RWPE1 (cell line): ENCODE results near the gene ZNF710.

Source experiments
- CTCF ChIA-PET: fragments of 350-600 bp; sonication (Branson Sonifier 250); formaldehyde crosslinking; extraction: SDS; loops from one replicate; lab custom pipeline; 2021; lab: Yijun Ruan, JAX
- POLR2A ChIA-PET: fragments of 400-600 bp; formaldehyde crosslinking; extraction: SDS; loops from one replicate; lab custom pipeline; 2020; ENCODE audit warnings: antibody characterized with exemption; ENCODE audit not compliant: low non-redundant PET; lab: Yijun Ruan, JAX
- DNase-seq: peaks from one replicate; pipeline ENCODE4 v3.0.0; 2012; ENCODE audit warnings: low spot score
- H3K27ac ChIP-seq: fragments of 450-650 bp; 2 replicates; pipeline ENCODE4 v1.5.1; 2017
- CTCF ChIP-seq: fragments of 450-650 bp; conservative IDR thresholded peaks from 2 replicates; pipeline ENCODE4 v1.5.1; 2017; ENCODE audit warnings: low read depth, mild to moderate bottlenecking

The ZNF710 gene

GRCh38 chr15:90114451-90114901 is 113.4 kb downstream of the ZNF710 start:
- DNase-seq: no peak
- TF ChIP-seq CTCF: no peak
- ChIA-PET POLR2A (no interaction called here), CTCF (interaction anchor here (0.6 kb wide), 1 partner anchor 64 kb away, joined by 3 read pairs; no protein-coding TSS in a partner anchor)
- H3K27ac ChIP-seq: no peak overlapping the region

DNA sequence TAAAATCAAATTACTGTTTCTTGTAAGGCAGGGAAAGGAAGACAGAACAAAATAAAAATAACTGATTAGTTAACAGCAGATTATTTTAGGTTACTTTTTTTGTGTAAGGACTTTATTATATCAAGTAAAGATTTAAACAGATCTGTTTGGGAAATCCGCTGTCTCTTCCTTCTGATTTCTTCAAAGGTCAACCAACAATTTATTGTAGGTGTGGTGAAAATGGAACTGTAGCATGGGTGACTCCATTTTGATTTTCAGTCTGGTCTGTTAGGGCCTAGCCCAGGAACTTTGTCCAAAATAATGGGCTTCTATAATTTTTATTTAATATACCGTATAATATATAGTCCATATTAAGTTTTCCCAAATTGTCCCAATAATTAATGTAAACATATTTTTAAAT is 114.7 kb downstream of the ZNF710 start:
- no peak overlapping the region for H3K27ac ChIP-seq
- no peak for TF ChIP-seq CTCF
- DNase-seq: no peak
- CTCF ChIA-PET: interaction anchor here (0.6 kb wide), 1 partner anchor 152 kb away, joined by 3 read pairs; no protein-coding TSS in a partner anchor
- POLR2A ChIA-PET: no interaction called here

DNA sequence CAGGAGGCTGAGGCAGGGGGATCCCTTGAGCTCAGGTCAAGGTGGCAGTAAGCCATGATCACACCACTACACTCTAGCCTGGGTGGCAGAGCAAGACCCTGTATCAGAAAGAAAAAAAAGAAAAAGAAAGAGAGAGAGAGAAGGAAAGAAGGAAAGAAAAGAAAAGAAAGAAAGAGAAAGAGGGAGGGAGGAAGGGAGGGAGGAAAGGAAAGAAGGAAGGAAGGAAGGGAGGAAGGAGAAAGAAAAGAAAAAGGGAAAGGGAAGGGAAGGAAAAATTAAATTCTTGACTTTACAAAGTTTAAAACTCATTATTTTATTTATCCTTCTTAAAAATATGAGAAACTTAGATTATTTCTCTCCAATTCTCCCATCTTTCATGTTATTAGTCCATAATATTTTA is 118.2 kb downstream of the ZNF710 start:
- CTCF ChIA-PET: interaction anchor here (0.6 kb wide), 1 partner anchor 32 kb away, joined by 5 read pairs; no protein-coding TSS in a partner anchor
- POLR2A ChIA-PET: no interaction called here
- TF ChIP-seq CTCF: no peak
- no peak overlapping the region for H3K27ac ChIP-seq
- DNase-seq: no peak

- CTCF ChIA-PET: interaction anchor here (0.6 kb wide), 1 partner anchor 233 kb away, joined by 3 read pairs; no protein-coding TSS in a partner anchor
- POLR2A ChIA-PET: no interaction called here
- no peak for TF ChIP-seq CTCF
- no peak overlapping the region for H3K27ac ChIP-seq
- no peak for DNase-seq
Observed at GRCh38 chr15:90121086-90121485, 120.0 kb downstream of the ZNF710 start.

GRCh38 chr15:90124507-90124906 is 123.4 kb downstream of the ZNF710 start:
- ChIA-PET CTCF (interaction anchor here (0.7 kb wide), 1 partner anchor 439 kb away, joined by 3 read pairs; no protein-coding TSS in a partner anchor), POLR2A (no interaction called here)
- no peak for DNase-seq
- no peak for TF ChIP-seq CTCF
- H3K27ac ChIP-seq: no peak overlapping the region

GRCh38 chr15:90126022-90126421 is 124.9 kb downstream of the ZNF710 start:
- no peak overlapping the region for H3K27ac ChIP-seq
- ChIA-PET POLR2A (no interaction called here), CTCF (interaction anchor here (1.1 kb wide), 1 partner anchor 20 kb away, joined by 4 read pairs; no protein-coding TSS in a partner anchor)
- no peak for TF ChIP-seq CTCF
- DNase-seq: no peak
